ENCODE measurements around the gene TOE1. TPM values are rescaled to one million over a fixed set of nuclear protein-coding genes. Genes with fewer than 3 reads are reported as not detected.

TOE1 gene
- total RNA-seq, 2 donors from 2014 or later = 9.6 to 16.7 TPM

DNA sequence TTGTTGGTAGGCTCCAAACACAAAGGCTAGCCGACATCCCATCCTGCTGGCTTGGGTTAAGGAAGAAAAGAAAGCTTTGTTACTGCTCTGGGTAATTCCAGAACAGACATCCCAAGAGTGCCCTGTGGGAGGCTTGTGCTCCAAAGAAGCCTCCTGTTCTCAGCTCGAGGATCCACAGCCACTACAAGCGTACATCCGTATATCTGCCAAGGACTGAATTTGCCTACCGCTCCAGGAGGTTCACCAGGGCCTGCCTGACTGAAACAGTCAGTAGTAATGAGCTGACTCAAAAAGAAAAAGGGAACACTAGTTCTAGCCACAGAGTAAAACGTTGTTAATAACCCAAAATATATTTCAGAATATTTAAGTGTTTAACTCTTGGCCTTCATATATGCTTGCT lies 25.1 kb downstream of the TOE1 start:
- H3K4me3 Mint-ChIP-seq = no peak overlapping the region
- TF ChIP-seq, protein P1, sequence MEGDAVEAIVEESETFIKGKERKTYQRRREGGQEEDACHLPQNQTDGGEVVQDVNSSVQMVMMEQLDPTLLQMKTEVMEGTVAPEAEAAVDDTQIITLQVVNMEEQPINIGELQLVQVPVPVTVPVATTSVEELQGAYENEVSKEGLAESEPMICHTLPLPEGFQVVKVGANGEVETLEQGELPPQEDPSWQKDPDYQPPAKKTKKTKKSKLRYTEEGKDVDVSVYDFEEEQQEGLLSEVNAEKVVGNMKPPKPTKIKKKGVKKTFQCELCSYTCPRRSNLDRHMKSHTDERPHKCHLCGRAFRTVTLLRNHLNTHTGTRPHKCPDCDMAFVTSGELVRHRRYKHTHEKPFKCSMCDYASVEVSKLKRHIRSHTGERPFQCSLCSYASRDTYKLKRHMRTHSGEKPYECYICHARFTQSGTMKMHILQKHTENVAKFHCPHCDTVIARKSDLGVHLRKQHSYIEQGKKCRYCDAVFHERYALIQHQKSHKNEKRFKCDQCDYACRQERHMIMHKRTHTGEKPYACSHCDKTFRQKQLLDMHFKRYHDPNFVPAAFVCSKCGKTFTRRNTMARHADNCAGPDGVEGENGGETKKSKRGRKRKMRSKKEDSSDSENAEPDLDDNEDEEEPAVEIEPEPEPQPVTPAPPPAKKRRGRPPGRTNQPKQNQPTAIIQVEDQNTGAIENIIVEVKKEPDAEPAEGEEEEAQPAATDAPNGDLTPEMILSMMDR (conservative IDR thresholded peaks at IDR 0.05) = no peak
- peaks cover 13% of the 10 kb centered on the region for H3K4me1 Mint-ChIP-seq
- Histone ChIP-seq H3K4me1 (ENCODE audit: control insufficient read depth, insufficient read depth, low read length) (no peaks in the 10 kb centered on the region), H3K4me3 (ENCODE audit: low read length) (no peak overlapping the region), H3K36me3 (ENCODE audit: control insufficient read depth, insufficient read depth, low read length) (no peaks in the 10 kb centered on the region), H3K27ac (ENCODE audit: low read depth, low read length) (no peak overlapping the region), H3K27me3 (ENCODE audit: control insufficient read depth, insufficient read depth, low read length, poor library complexity, severe bottlenecking) (no peaks in the 10 kb centered on the region), H3K9me3 (ENCODE audit: control insufficient read depth, low read length) (peaks cover 5% of the 10 kb centered on the region), H3K9ac (ENCODE audit: extremely low read depth, low read length, poor library complexity, severe bottlenecking) (no peak overlapping the region)
- no peaks in the 10 kb centered on the region for H3K9me3 Mint-ChIP-seq
- WGBS, 2 experiments (ENCODE audit: insufficient coverage in 1 of 2, insufficient read length in 1 of 2) = 92 to 93% methylated on average over 5 to 6 of the region's 6 CpGs
- no peaks in the 10 kb centered on the region for H3K36me3 Mint-ChIP-seq (ENCODE audit: low read depth)
- H3K27ac Mint-ChIP-seq = no peak overlapping the region
- no peak for DNase-seq
- H3K27me3 Mint-ChIP-seq (ENCODE audit: insufficient read depth) = no peaks in the 10 kb centered on the region

DNA sequence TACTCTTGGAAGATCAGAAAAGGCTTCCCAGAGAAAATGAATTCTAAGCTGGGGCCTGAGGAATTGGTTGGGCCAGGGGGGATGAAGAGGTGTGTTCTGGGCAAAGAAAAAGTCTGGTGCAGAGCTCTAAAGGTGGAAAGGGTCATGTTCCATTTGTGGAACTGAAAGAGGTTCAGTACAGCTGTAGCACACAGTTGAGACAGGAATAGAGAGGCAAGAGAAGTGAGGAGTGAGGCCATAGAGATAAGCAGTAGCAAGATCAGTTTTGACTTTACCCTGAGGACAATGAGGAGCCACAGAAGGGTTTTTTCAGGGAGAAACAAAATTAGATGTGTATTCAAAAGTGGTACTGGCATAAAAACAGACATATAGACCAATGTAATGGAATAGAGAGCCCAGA lies 30.6 kb downstream of the TOE1 start:
- H3K9ac ChIP-seq (ENCODE audit: extremely low read depth, low read length, poor library complexity, severe bottlenecking) = no peak overlapping the region
- H3K9me3 ChIP-seq (ENCODE audit: control insufficient read depth, low read length) = no peaks in the 10 kb centered on the region
- peaks cover 7% of the 10 kb centered on the region for H3K4me1 Mint-ChIP-seq
- H3K4me1 ChIP-seq (ENCODE audit: control insufficient read depth, insufficient read depth, low read length) = no peaks in the 10 kb centered on the region
- peaks cover 5% of the 10 kb centered on the region for H3K27me3 ChIP-seq (ENCODE audit: control insufficient read depth, insufficient read depth, low read length, poor library complexity, severe bottlenecking)
- H3K27ac Mint-ChIP-seq = no peak overlapping the region
- no peaks in the 10 kb centered on the region for H3K27me3 Mint-ChIP-seq (ENCODE audit: insufficient read depth)
- H3K36me3 Mint-ChIP-seq (ENCODE audit: low read depth) = no peaks in the 10 kb centered on the region
- no peak overlapping the region for H3K27ac ChIP-seq (ENCODE audit: low read depth, low read length)
- DNase-seq = no peak
- H3K36me3 ChIP-seq (ENCODE audit: control insufficient read depth, insufficient read depth, low read length) = no peaks in the 10 kb centered on the region
- no peak overlapping the region for H3K4me3 ChIP-seq (ENCODE audit: low read length)
- H3K4me3 Mint-ChIP-seq = no peak overlapping the region
- H3K9me3 Mint-ChIP-seq = no peaks in the 10 kb centered on the region
- TF ChIP-seq, protein P1 (conservative IDR thresholded peaks at IDR 0.05) = no peak

DNA sequence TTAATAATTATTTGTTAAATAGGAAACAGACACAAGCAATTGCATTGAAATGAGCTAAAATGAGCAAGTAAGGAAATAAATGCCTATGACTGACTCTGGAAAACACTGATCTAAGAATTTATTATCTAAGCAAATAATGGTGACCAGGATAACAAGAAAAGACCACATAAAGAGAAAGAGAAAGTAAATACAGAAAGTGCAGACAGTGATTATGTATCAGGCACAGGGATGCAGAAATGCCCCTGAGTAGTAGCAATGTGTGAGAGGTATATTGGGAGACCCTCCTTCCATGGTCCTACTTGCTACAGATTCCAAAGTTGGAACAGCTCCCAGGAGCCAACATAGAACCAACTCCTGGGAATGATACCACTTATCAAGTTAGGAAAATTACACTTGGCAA lies 33.6 kb downstream of the TOE1 start:
- peaks cover 5% of the 10 kb centered on the region for H3K27me3 ChIP-seq (ENCODE audit: control insufficient read depth, insufficient read depth, low read length, poor library complexity, severe bottlenecking)
- H3K4me3 Mint-ChIP-seq = no peak overlapping the region
- peaks cover 7% of the 10 kb centered on the region for H3K4me1 Mint-ChIP-seq
- no peak for DNase-seq
- no peaks in the 10 kb centered on the region for H3K4me1 ChIP-seq (ENCODE audit: control insufficient read depth, insufficient read depth, low read length)
- H3K4me3 ChIP-seq (ENCODE audit: low read length) = no peak overlapping the region
- no peak overlapping the region for H3K9ac ChIP-seq (ENCODE audit: extremely low read depth, low read length, poor library complexity, severe bottlenecking)
- no peaks in the 10 kb centered on the region for H3K9me3 Mint-ChIP-seq
- no peaks in the 10 kb centered on the region for H3K9me3 ChIP-seq (ENCODE audit: control insufficient read depth, low read length)
- no peak overlapping the region for H3K27ac ChIP-seq (ENCODE audit: low read depth, low read length)
- peaks cover 2% of the 10 kb centered on the region for H3K36me3 Mint-ChIP-seq (ENCODE audit: low read depth)
- TF ChIP-seq, protein P1 (conservative IDR thresholded peaks at IDR 0.05) = no peak
- no peaks in the 10 kb centered on the region for H3K36me3 ChIP-seq (ENCODE audit: control insufficient read depth, insufficient read depth, low read length)
- H3K27ac Mint-ChIP-seq = no peak overlapping the region
- no peaks in the 10 kb centered on the region for H3K27me3 Mint-ChIP-seq (ENCODE audit: insufficient read depth)

Data from endodermal cell (in vitro differentiated cells).